NCI-H1436 (cell line): ENCODE results near the gene MYO5A.
"Not testable (repeated sequence)": the region's sequence is repeated elsewhere in the genome, so short reads cannot be mapped to it uniquely, and the experiment has no call there.

Source experiments
- DNase-seq: peaks from one replicate; lab custom pipeline; 2025; lab: John Stamatoyannopoulos, UW

MYO5A gene

GRCh38 chr15:52419494-52419893 is 109.2 kb downstream of the MYO5A start:
- DNase-seq = no peak

- DNase-seq = no peak
Observed at GRCh38 chr15:52417957-52418356, 110.7 kb downstream of the MYO5A start.

- DNase-seq = no peak
Observed at GRCh38 chr15:52417521-52417920, 111.2 kb downstream of the MYO5A start.

GRCh38 chr15:52416566-52416965 is 112.1 kb downstream of the MYO5A start:
- not testable (repeated sequence) for DNase-seq

GRCh38 chr15:52415628-52416027 is 113.1 kb downstream of the MYO5A start:
- DNase-seq = no peak

- peak; percentile 8 for DNase-seq
Observed at GRCh38 chr15:52414936-52415335, 113.7 kb downstream of the MYO5A start.

GRCh38 chr15:52408823-52409222 is 119.9 kb downstream of the MYO5A start:
- no peak for DNase-seq

GRCh38 chr15:52407374-52407773 is 121.3 kb downstream of the MYO5A start:
- no peak for DNase-seq

GRCh38 chr15:52406601-52407000 is 122.1 kb downstream of the MYO5A start:
- DNase-seq = no peak

GRCh38 chr15:52405856-52406255 is 122.8 kb downstream of the MYO5A start:
- DNase-seq = no peak

- DNase-seq = no peak
Observed at GRCh38 chr15:52397118-52397517, 131.6 kb downstream of the MYO5A start.

- no peak for DNase-seq
Observed at GRCh38 chr15:52394118-52394517, 134.6 kb downstream of the MYO5A start.

- DNase-seq = no peak
Observed at GRCh38 chr15:52392008-52392687, 136.5 kb downstream of the MYO5A start.

- DNase-seq = no peak
Observed at GRCh38 chr15:52391069-52391468, 137.6 kb downstream of the MYO5A start.

- DNase-seq = no peak
Observed at GRCh38 chr15:52385670-52386069, 143.0 kb downstream of the MYO5A start.

- DNase-seq = no peak
Observed at GRCh38 chr15:52383100-52383588, 145.5 kb downstream of the MYO5A start.

GRCh38 chr15:52382647-52383046 is 146.0 kb downstream of the MYO5A start:
- no peak for DNase-seq

GRCh38 chr15:52379395-52380106 is 149.1 kb downstream of the MYO5A start:
- no peak for DNase-seq

GRCh38 chr15:52378746-52379394 is 149.8 kb downstream of the MYO5A start:
- no peak for DNase-seq

GRCh38 chr15:52370010-52370409 is 158.7 kb downstream of the MYO5A start:
- DNase-seq = no peak

- DNase-seq = no peak
Observed at GRCh38 chr15:52369455-52369854, 159.2 kb downstream of the MYO5A start.

- DNase-seq = no peak
Observed at GRCh38 chr15:52369030-52369429, 159.7 kb downstream of the MYO5A start.

GRCh38 chr15:52368402-52368801 is 160.3 kb downstream of the MYO5A start:
- DNase-seq = no peak
